Esophagus squamous epithelium (tissue), 4 donors: ENCODE data around the gene LRWD1.

Source experiments
- CTCF ChIP-seq, 6 experiments: fragments of 450-650 bp in 4 of 6; fragments of 200-600 bp in 2 of 6; sonication (generic) in 2 of 6; IDR thresholded peaks; one replicate each; pipeline ENCODE4 v1.5.1; 2016 to 2019; ENCODE audit warnings: antibody characterized with exemption in 6 of 6, mild to moderate bottlenecking in 4 of 6, moderate library complexity in 4 of 6
- POLR2A ChIP-seq, 4 donors: fragments of 450-650 bp; IDR thresholded peaks; one replicate each; pipeline ENCODE4 v1.6.1; 2017; ENCODE audit warnings: antibody characterized with exemption in 4 of 4, mild to moderate bottlenecking in 4 of 4, moderate library complexity in 3 of 4

- TF ChIP-seq CTCF (IDR thresholded peaks at IDR 0.05) (no peak), POLR2A (IDR thresholded peaks at IDR 0.05) (no peak)
Measured at GRCh38 chr7:102421706-102422240, 43.0 kb upstream of the LRWD1 start.
